Kidney epithelial cell (primary cell): ENCODE results near the gene NRG3. TPM values are rescaled to one million over a fixed set of nuclear protein-coding genes. Genes with fewer than 3 reads are reported as not detected.

Experiments used
- DNase-seq: peaks from one replicate; pipeline ENCODE4 v3.0.0-alpha.2; 2010; ENCODE audit warnings: low read depth
- H3K27me3 ChIP-seq: 2 replicates; pipeline ENCODE4 v1.6.0; 2011; ENCODE audit warnings: low read length; ENCODE audit not compliant: control insufficient read depth, insufficient read depth
- H3K36me3 ChIP-seq: 2 replicates; pipeline ENCODE4 v1.5.1; 2011; ENCODE audit warnings: low read length; ENCODE audit not compliant: control insufficient read depth, insufficient read depth
- H3K4me3 ChIP-seq: 2 replicates; pipeline ENCODE4 v1.5.1; 2011; ENCODE audit warnings: low read depth, mild to moderate bottlenecking, control low read depth, low read length
- CTCF ChIP-seq: IDR thresholded peaks from 2 replicates; pipeline ENCODE4 v1.5.1; 2011; ENCODE audit warnings: mild to moderate bottlenecking, moderate library complexity, low read length, control low read depth, inconsistent platforms; ENCODE audit not compliant: insufficient read depth, poor library complexity, severe bottlenecking
- total RNA-seq: library from RNA; depleted of rRNA; stranded (reverse); fragments of >200 nt; gene quantifications from 2 replicates; pipeline ENCODE4 v1.2.3, GENCODE V29; 2015

The NRG3 gene
- total RNA-seq, 1 donor from 2014 or later, result 10.2 TPM

GRCh38 chr10:82515256-82515655 is 640.3 kb downstream of the NRG3 start:
- TF ChIP-seq CTCF, result no peak
- H3K27me3 ChIP-seq, result no peaks in the 10 kb centered on the region
- H3K36me3 ChIP-seq, result no peaks in the 10 kb centered on the region
- H3K4me3 ChIP-seq, result no peak overlapping the region
- DNase-seq, result no peak

GRCh38 chr10:82529062-82529461 is 654.1 kb downstream of the NRG3 start:
- Histone ChIP-seq H3K36me3 (no peaks in the 10 kb centered on the region), H3K4me3 (no peak overlapping the region), H3K27me3 (no peaks in the 10 kb centered on the region)
- no peak for TF ChIP-seq CTCF
- no peak for DNase-seq

DNA sequence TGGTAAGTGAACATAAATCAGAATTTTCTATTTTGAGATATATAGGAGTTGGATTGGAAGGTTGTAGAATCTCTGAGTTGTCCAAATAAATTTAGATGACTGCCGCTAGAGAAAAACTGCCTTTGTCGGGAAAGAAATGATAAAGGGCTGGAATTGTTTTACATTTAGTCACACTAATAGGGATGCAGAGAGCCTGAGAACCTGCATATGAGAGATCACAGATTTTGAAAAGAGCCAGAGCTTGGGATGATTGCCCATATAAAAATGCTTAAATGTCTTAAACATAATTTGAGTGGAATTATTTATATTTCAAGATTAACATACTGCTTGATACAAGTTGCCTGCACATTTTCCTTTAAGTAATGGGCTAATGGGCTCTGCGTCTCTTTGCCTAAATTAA is 660.5 kb downstream of the NRG3 start:
- TF ChIP-seq CTCF, result no peak
- H3K36me3 ChIP-seq, result no peaks in the 10 kb centered on the region

GRCh38 chr10:82536668-82537067 is 661.7 kb downstream of the NRG3 start:
- no peaks in the 10 kb centered on the region for H3K27me3 ChIP-seq
- no peak for TF ChIP-seq CTCF
- H3K4me3 ChIP-seq, result no peak overlapping the region
- no peak for DNase-seq
- no peaks in the 10 kb centered on the region for H3K36me3 ChIP-seq

More for the DNA sequence above, 660.5 kb downstream of the NRG3 start:
- no peak overlapping the region for H3K4me3 ChIP-seq
- H3K27me3 ChIP-seq, result no peaks in the 10 kb centered on the region
- no peak for DNase-seq

DNA sequence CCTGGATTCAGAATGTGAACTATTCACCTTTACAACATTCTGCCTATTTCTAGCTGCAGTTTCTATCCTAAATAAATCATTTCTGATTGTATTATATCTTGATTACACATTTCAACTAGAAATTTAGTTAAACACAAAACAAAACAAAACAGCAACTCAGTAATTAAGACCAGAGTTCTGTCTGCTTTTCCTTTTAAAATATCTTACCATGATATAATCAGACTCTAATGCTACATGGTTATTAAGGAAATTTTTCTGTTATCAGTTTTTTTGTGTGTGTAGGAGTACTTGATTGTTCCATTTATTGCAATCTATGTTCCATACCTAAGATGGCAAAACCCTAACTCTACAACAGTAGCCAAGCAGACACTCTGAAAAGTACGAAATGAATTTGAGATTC is 663.3 kb downstream of the NRG3 start:
- Histone ChIP-seq H3K36me3 (no peaks in the 10 kb centered on the region), H3K4me3 (no peak overlapping the region), H3K27me3 (no peaks in the 10 kb centered on the region)
- DNase-seq, result no peak
- no peak for TF ChIP-seq CTCF

DNA sequence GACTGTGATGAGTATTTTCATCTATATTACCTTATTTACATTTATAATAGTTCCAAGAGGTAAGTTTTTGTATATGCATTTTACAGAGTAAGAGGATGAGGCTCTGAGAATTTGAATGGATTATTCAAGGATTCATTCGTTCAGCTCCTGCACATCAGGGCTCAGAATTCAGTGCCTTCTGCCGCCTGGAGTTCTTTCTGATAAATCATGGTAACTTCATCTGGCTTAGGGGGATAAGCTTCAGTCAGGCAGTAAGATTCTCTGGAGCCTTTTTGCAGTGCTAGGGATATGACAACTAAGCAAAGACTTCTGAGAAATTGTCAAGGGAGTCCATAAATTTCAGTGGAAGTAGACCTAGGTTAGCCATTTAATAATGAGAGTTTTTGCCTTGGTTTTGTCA is 668.6 kb downstream of the NRG3 start:
- Histone ChIP-seq H3K4me3 (no peak overlapping the region), H3K36me3 (no peaks in the 10 kb centered on the region), H3K27me3 (no peaks in the 10 kb centered on the region)
- no peak for TF ChIP-seq CTCF
- DNase-seq, result no peak
